Measurements from ENCODE around the gene ASCL5. TPM values are rescaled to one million over a fixed set of nuclear protein-coding genes. Genes with fewer than 3 reads are reported as not detected.

The ASCL5 gene
- total and polyA plus RNA-seq, 3 donors from 2014 or later = 0.24 TPM; not detected in 2

GRCh38 chr1:201111156-201111555 is 15.8 kb downstream of the ASCL5 start:
- TF ChIP-seq CTCF (IDR thresholded peaks at IDR 0.05) = no peak
- TF ChIP-seq POLR2A (IDR thresholded peaks at IDR 0.05) = no peak
- H3K27ac ChIP-seq = no peak overlapping the region
- 85 to 88% methylated on average over 7 of the region's 7 CpGs for WGBS, 2 donors
- no peak overlapping the region for H3K4me3 ChIP-seq
- H3K9me3 ChIP-seq = no peaks in the 10 kb centered on the region
- H3K27me3 ChIP-seq = no peaks in the 10 kb centered on the region
- no peaks in the 10 kb centered on the region for H3K36me3 ChIP-seq (ENCODE audit: low read depth, missing control alignments)
- DNase-seq = no peak
- intact Hi-C loops (cut with DNase I; ENCODE audit: low total_unique reads) = loop anchor here (10.0 kb wide), 1 partner anchor 136 kb away; no protein-coding TSS in a partner anchor
- no peaks in the 10 kb centered on the region for H3K4me1 ChIP-seq

GRCh38 chr1:201110616-201111015 is 16.4 kb downstream of the ASCL5 start:
- no peaks in the 10 kb centered on the region for H3K4me1 ChIP-seq
- no peak overlapping the region for H3K27ac ChIP-seq
- H3K27me3 ChIP-seq = no peaks in the 10 kb centered on the region
- DNase-seq = no peak
- intact Hi-C loops (cut with DNase I; ENCODE audit: low total_unique reads) = loop anchor here (10.0 kb wide), 1 partner anchor 136 kb away; no protein-coding TSS in a partner anchor
- TF ChIP-seq CTCF (IDR thresholded peaks at IDR 0.05) = no peak
- no peak for TF ChIP-seq POLR2A (IDR thresholded peaks at IDR 0.05)
- H3K4me3 ChIP-seq = no peak overlapping the region
- H3K9me3 ChIP-seq = no peaks in the 10 kb centered on the region
- 87 to 95% methylated on average over 5 of the region's 5 CpGs for WGBS, 2 donors
- no peaks in the 10 kb centered on the region for H3K36me3 ChIP-seq (ENCODE audit: low read depth, missing control alignments)

GRCh38 chr1:201110138-201110537 is 16.8 kb downstream of the ASCL5 start:
- Histone ChIP-seq H3K9me3 (no peaks in the 10 kb centered on the region), H3K36me3 (ENCODE audit: low read depth, missing control alignments) (no peaks in the 10 kb centered on the region), H3K4me3 (no peak overlapping the region), H3K27me3 (no peaks in the 10 kb centered on the region), H3K27ac (no peak overlapping the region), H3K4me1 (no peaks in the 10 kb centered on the region)
- WGBS, 2 donors = 87 to 89% methylated on average over 10 of the region's 10 CpGs
- intact Hi-C loops (cut with DNase I; ENCODE audit: low total_unique reads) = loop anchor here (10.0 kb wide), 1 partner anchor 135 kb away; no protein-coding TSS in a partner anchor
- TF ChIP-seq CTCF (IDR thresholded peaks at IDR 0.05) (no peak), POLR2A (IDR thresholded peaks at IDR 0.05) (no peak)
- DNase-seq = no peak

GRCh38 chr1:201109651-201110050 is 17.3 kb downstream of the ASCL5 start:
- Histone ChIP-seq H3K27me3 (no peaks in the 10 kb centered on the region), H3K9me3 (no peaks in the 10 kb centered on the region), H3K4me3 (no peak overlapping the region), H3K27ac (no peak overlapping the region), H3K4me1 (no peaks in the 10 kb centered on the region), H3K36me3 (ENCODE audit: low read depth, missing control alignments) (no peaks in the 10 kb centered on the region)
- WGBS, 2 donors = 88 to 89% methylated on average over 1 of the region's 1 CpG
- intact Hi-C loops (cut with DNase I; ENCODE audit: low total_unique reads) = loop anchor here (10.0 kb wide), 1 partner anchor 135 kb away; no protein-coding TSS in a partner anchor
- DNase-seq = no peak
- no peak for TF ChIP-seq POLR2A (IDR thresholded peaks at IDR 0.05)
- no peak for TF ChIP-seq CTCF (IDR thresholded peaks at IDR 0.05)

GRCh38 chr1:201108614-201109013 is 18.4 kb downstream of the ASCL5 start:
- Histone ChIP-seq H3K4me3 (no peak overlapping the region), H3K9me3 (no peaks in the 10 kb centered on the region), H3K4me1 (no peaks in the 10 kb centered on the region), H3K36me3 (ENCODE audit: low read depth, missing control alignments) (no peaks in the 10 kb centered on the region), H3K27ac (no peak overlapping the region), H3K27me3 (no peaks in the 10 kb centered on the region)
- WGBS, 2 donors = 100% methylated on average over 1 of the region's 1 CpG
- TF ChIP-seq POLR2A (IDR thresholded peaks at IDR 0.05) = no peak
- TF ChIP-seq CTCF (IDR thresholded peaks at IDR 0.05) = no peak
- DNase-seq = no peak
- intact Hi-C loops (cut with DNase I; ENCODE audit: low total_unique reads) = no loop called here
